Measurements from ENCODE around the gene KCNMB1. TPM values are rescaled to one million over a fixed set of nuclear protein-coding genes. Genes with fewer than 3 reads are reported as not detected.

The KCNMB1 gene
- total RNA-seq, 2 donors from 2014 or later: not detected

GRCh38 chr5:170353011-170353761 lies 36.0 kb downstream of the KCNMB1 start:
- Mint-ChIP-seq H3K36me3 (ENCODE audit: low read depth) (no peaks in the 10 kb centered on the region), H3K27ac (no peak overlapping the region), H3K4me3 (no peak overlapping the region), H3K27me3 (peaks cover 26% of the 10 kb centered on the region), H3K9me3 (no peaks in the 10 kb centered on the region), H3K4me1 (no peaks in the 10 kb centered on the region)
- ATAC-seq (replicated peaks): no peak

DNA sequence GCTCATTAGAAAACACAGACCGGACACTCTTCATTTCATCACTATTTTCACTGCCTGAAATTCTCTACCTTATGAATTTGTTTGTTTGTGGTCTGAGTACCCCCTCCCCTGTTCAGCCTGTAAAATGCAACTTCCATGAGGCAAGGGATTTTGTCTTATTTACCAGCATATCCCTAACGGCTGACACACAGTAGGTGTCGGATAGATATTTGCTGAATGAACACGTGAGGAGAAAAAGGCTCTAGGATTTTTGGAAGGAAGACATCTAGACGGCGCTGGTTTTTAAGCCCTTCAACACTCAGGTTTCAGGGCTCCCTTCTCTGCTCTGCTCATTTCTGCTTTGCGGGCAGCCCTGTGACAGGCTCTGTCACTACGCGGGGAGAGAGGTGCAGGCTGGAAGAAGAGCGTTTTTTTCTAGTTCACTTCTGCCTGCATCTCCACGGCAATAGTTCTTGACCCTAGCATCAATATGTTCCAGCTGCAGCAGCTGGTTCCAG lies 41.0 kb downstream of the KCNMB1 start:
- Mint-ChIP-seq H3K4me1 (no peaks in the 10 kb centered on the region), H3K27ac (no peak overlapping the region)
- ATAC-seq (replicated peaks): no peak

GRCh38 chr5:170347022-170347567 lies 42.1 kb downstream of the KCNMB1 start:
- H3K9me3 Mint-ChIP-seq: no peaks in the 10 kb centered on the region
- ATAC-seq (replicated peaks): no peak
- no peak overlapping the region for H3K27ac Mint-ChIP-seq
- H3K4me3 Mint-ChIP-seq: no peak overlapping the region
- H3K27me3 Mint-ChIP-seq: peaks cover 20% of the 10 kb centered on the region
- H3K36me3 Mint-ChIP-seq (ENCODE audit: low read depth): no peaks in the 10 kb centered on the region
- no peaks in the 10 kb centered on the region for H3K4me1 Mint-ChIP-seq

More for the DNA sequence above, 41.0 kb downstream of the KCNMB1 start:
- Mint-ChIP-seq H3K9me3 (no peaks in the 10 kb centered on the region), H3K27me3 (peaks cover 23% of the 10 kb centered on the region), H3K4me3 (no peak overlapping the region), H3K36me3 (ENCODE audit: low read depth) (no peaks in the 10 kb centered on the region)

DNA sequence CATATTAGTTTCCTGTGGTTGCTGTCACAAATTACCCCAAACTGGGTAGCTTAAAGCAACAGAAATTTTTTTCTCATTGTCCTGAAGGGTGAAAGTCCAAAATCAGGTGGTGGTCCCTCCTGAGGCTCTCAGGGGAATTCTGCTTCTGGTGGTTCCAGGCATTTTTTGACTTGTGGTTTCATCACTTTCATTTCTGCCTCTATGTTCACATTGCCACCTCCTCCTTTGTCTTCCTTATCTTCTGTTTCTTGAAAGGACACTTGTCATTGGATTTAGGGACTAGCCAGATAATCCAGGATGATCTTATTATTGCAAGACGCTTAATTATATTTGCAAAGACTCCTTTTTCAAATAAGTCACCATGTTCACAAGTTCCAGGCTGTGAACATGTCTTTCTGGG lies 43.2 kb downstream of the KCNMB1 start:
- peaks cover 16% of the 10 kb centered on the region for H3K27me3 Mint-ChIP-seq
- H3K4me1 Mint-ChIP-seq: no peaks in the 10 kb centered on the region
- no peaks in the 10 kb centered on the region for H3K9me3 Mint-ChIP-seq
- H3K36me3 Mint-ChIP-seq (ENCODE audit: low read depth): no peaks in the 10 kb centered on the region
- no peak for ATAC-seq (replicated peaks)
- H3K4me3 Mint-ChIP-seq: no peak overlapping the region
- H3K27ac Mint-ChIP-seq: no peak overlapping the region

GRCh38 chr5:170343177-170343576 lies 46.0 kb downstream of the KCNMB1 start:
- ATAC-seq (replicated peaks): no peak
- peaks cover 8% of the 10 kb centered on the region for H3K27me3 Mint-ChIP-seq
- H3K36me3 Mint-ChIP-seq (ENCODE audit: low read depth): no peaks in the 10 kb centered on the region
- no peak overlapping the region for H3K27ac Mint-ChIP-seq
- peaks cover 4% of the 10 kb centered on the region for H3K4me1 Mint-ChIP-seq
- no peak overlapping the region for H3K4me3 Mint-ChIP-seq
- no peaks in the 10 kb centered on the region for H3K9me3 Mint-ChIP-seq

GRCh38 chr5:170342153-170342725 lies 46.9 kb downstream of the KCNMB1 start:
- ATAC-seq (replicated peaks): no peak
- H3K27ac Mint-ChIP-seq: no peak overlapping the region
- no peak overlapping the region for H3K4me3 Mint-ChIP-seq
- no peaks in the 10 kb centered on the region for H3K36me3 Mint-ChIP-seq (ENCODE audit: low read depth)
- peaks cover 3% of the 10 kb centered on the region for H3K27me3 Mint-ChIP-seq
- H3K9me3 Mint-ChIP-seq: no peaks in the 10 kb centered on the region
- peaks cover 8% of the 10 kb centered on the region for H3K4me1 Mint-ChIP-seq

- no peak for ATAC-seq (replicated peaks)
- Mint-ChIP-seq H3K4me3 (no peak overlapping the region), H3K27ac (no peak overlapping the region), H3K9me3 (no peaks in the 10 kb centered on the region), H3K36me3 (ENCODE audit: low read depth) (no peaks in the 10 kb centered on the region), H3K27me3 (peaks cover 3% of the 10 kb centered on the region), H3K4me1 (peaks cover 11% of the 10 kb centered on the region)
These were observed 47.6 kb downstream of the KCNMB1 start for GRCh38 chr5:170341545-170341944.

GRCh38 chr5:170339780-170340167 lies 49.4 kb downstream of the KCNMB1 start:
- no peaks in the 10 kb centered on the region for H3K9me3 Mint-ChIP-seq
- no peaks in the 10 kb centered on the region for H3K27me3 Mint-ChIP-seq
- H3K4me3 Mint-ChIP-seq: no peak overlapping the region
- ATAC-seq (replicated peaks): no peak
- no peaks in the 10 kb centered on the region for H3K36me3 Mint-ChIP-seq (ENCODE audit: low read depth)
- no peak overlapping the region for H3K27ac Mint-ChIP-seq
- H3K4me1 Mint-ChIP-seq: peaks cover 26% of the 10 kb centered on the region

GRCh38 chr5:170338933-170339779 lies 50.0 kb downstream of the KCNMB1 start:
- Mint-ChIP-seq H3K9me3 (no peaks in the 10 kb centered on the region), H3K27ac (no peak overlapping the region), H3K4me3 (no peak overlapping the region), H3K36me3 (ENCODE audit: low read depth) (no peaks in the 10 kb centered on the region), H3K27me3 (no peaks in the 10 kb centered on the region), H3K4me1 (peaks cover 31% of the 10 kb centered on the region)
- ATAC-seq (replicated peaks): peak; percentile 85

- H3K4me3 Mint-ChIP-seq: no peak overlapping the region
- no peaks in the 10 kb centered on the region for H3K27me3 Mint-ChIP-seq
- no peak for ATAC-seq (replicated peaks)
- no peak overlapping the region for H3K27ac Mint-ChIP-seq
- H3K36me3 Mint-ChIP-seq (ENCODE audit: low read depth): no peaks in the 10 kb centered on the region
- peaks cover 34% of the 10 kb centered on the region for H3K4me1 Mint-ChIP-seq
- no peaks in the 10 kb centered on the region for H3K9me3 Mint-ChIP-seq
These were observed 50.9 kb downstream of the KCNMB1 start for GRCh38 chr5:170338291-170338690.

DNA sequence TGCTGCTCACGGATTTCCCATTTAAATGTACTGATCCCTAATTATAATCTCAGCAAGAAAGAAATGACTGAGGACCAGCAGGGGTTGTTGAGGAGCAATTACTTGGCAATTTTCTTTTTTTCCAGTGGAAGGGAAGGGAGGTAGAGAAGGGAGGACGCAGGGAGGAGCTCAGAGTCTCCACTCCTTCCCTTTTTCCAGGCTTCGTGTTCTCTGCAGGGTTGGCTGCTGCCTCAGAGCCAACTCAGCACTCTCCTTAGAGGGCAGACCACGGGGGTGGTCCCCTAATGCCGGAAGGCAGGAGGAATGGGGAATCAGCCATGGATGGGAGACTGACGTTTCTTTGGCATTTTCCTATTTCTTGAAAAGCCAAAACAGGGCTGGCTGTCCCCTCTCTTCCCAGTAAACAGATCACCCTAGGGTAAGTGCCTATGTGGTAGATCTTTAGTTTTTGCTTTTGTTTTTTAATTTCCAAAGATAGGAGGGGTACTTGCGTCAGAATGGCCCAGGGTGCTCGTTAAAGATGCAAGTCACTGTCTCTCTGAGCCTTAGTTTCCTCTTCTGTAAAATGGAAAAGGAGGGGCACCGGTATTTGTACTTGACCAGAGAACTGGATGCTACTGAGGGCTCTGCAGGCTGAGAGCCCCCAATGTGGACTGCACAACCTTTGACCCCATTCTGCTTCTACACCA lies 52.0 kb downstream of the KCNMB1 start:
- Mint-ChIP-seq H3K27me3 (no peaks in the 10 kb centered on the region), H3K4me3 (no peak overlapping the region), H3K36me3 (ENCODE audit: low read depth) (no peaks in the 10 kb centered on the region), H3K9me3 (no peaks in the 10 kb centered on the region), H3K4me1 (peaks cover 38% of the 10 kb centered on the region), H3K27ac (no peak overlapping the region)
- no peak for ATAC-seq (replicated peaks)

GRCh38 chr5:170336065-170336464 lies 53.1 kb downstream of the KCNMB1 start:
- no peak for ATAC-seq (replicated peaks)
- Mint-ChIP-seq H3K36me3 (ENCODE audit: low read depth) (no peaks in the 10 kb centered on the region), H3K4me3 (no peak overlapping the region), H3K27ac (peak overlapping the region; percentile 71), H3K4me1 (peaks cover 43% of the 10 kb centered on the region), H3K27me3 (no peaks in the 10 kb centered on the region), H3K9me3 (no peaks in the 10 kb centered on the region)

GRCh38 chr5:170334626-170335025 lies 54.5 kb downstream of the KCNMB1 start:
- no peaks in the 10 kb centered on the region for H3K36me3 Mint-ChIP-seq (ENCODE audit: low read depth)
- no peak overlapping the region for H3K4me3 Mint-ChIP-seq
- no peaks in the 10 kb centered on the region for H3K9me3 Mint-ChIP-seq
- no peaks in the 10 kb centered on the region for H3K27me3 Mint-ChIP-seq
- H3K27ac Mint-ChIP-seq: peak overlapping the region; percentile 64
- peaks cover 50% of the 10 kb centered on the region for H3K4me1 Mint-ChIP-seq
- ATAC-seq (replicated peaks): no peak

Measured in activated T-helper 17 cell treated with anti-CD3 and anti-CD28 coated beads, Interleukin-2, amount 50 U/mL, for 72 hours (primary cell).